ENCODE results near the gene OGFOD1.

GRCh38 chr16:56470666-56471065 lies 19.3 kb downstream of the OGFOD1 start:
- TF ChIP-seq EGR1 (conservative IDR thresholded peaks at IDR 0.05) (no peak), CTCF (IDR thresholded peaks at IDR 0.05 in 2 of 3, conservative IDR thresholded peaks at IDR 0.05 in 1 of 3; ENCODE audit: insufficient read depth in 2 of 3, low read depth in 1 of 3, low read length in 3 of 3) (no peak), HMG20B (CRISPR knock-in tag; IDR thresholded peaks at IDR 0.05) (no peak), HBP1 (CRISPR knock-in tag; IDR thresholded peaks at IDR 0.05) (no peak), ZBTB11 (CRISPR knock-in tag; IDR thresholded peaks at IDR 0.05) (no peak), GTF2F1 (IDR thresholded peaks at IDR 0.05; ENCODE audit: low read depth, low read length) (no peak), E2F5 (CRISPR knock-in tag; IDR thresholded peaks at IDR 0.05) (no peak), CBFB (CRISPR knock-in tag; IDR thresholded peaks at IDR 0.05) (no peak), RAD51 (IDR thresholded peaks at IDR 0.05; ENCODE audit: borderline replicate concordance, low read depth) (no peak), POLR2AphosphoS5 (IDR thresholded peaks at IDR 0.05; ENCODE audit: control insufficient read depth, insufficient read depth, low read depth, low read length) (no peak), KHSRP (IDR thresholded peaks at IDR 0.05) (no peak), PATZ1 (CRISPR knock-in tag; IDR thresholded peaks at IDR 0.05; ENCODE audit: borderline replicate concordance) (no peak), ZNF354B (CRISPR knock-in tag; IDR thresholded peaks at IDR 0.05) (no peak), HCFC1 (IDR thresholded peaks at IDR 0.05; ENCODE audit: low read depth, low read length) (no peak)
